Upper lobe of left lung (tissue), 6 donors: ENCODE measurements around the gene HIVEP3. TPM values are rescaled to one million over a fixed set of nuclear protein-coding genes. Genes with fewer than 3 reads are reported as not detected.

ENCODE experiments used
- ATAC-seq, 2 donors: fragments of 200-7000 bp; cut with Tn5 transposase; one replicate each; pipeline ENCODE4 v1.9.1; 2022; ENCODE audit warnings: mild to moderate bottlenecking in 2 of 2, moderate library complexity in 2 of 2; ENCODE audit not compliant: low FRiP score in 2 of 2
- DNase-seq, 2 donors: peaks; one replicate each; pipeline ENCODE4 v3.0.0-alpha.2; 2019 to 2020
- H3K27ac ChIP-seq, 4 donors: fragments of 200-600 bp; sonication (generic); one replicate each; pipeline ENCODE4 v1.5.1; 2016 to 2019
- H3K27me3 ChIP-seq, 4 donors: fragments of 200-600 bp; sonication (generic); one replicate each; pipeline ENCODE4 v1.5.1; 2017 to 2019
- H3K36me3 ChIP-seq, 4 donors: fragments of 200-600 bp; sonication (generic); one replicate each; pipeline ENCODE4 v1.5.1; 2016 to 2019
- H3K4me1 ChIP-seq, 4 donors: fragments of 200-600 bp; sonication (generic); one replicate each; pipeline ENCODE4 v1.5.1; 2018 to 2019
- H3K4me3 ChIP-seq, 4 donors: fragments of 200-600 bp; sonication (generic); one replicate each; pipeline ENCODE4 v1.5.1; 2017 to 2019; ENCODE audit warnings: mild to moderate bottlenecking in 2 of 4, moderate library complexity in 1 of 4
- H3K9me3 ChIP-seq, 4 donors: fragments of 200-600 bp; sonication (generic); one replicate each; pipeline ENCODE4 v1.5.1; 2018 to 2019
- CTCF ChIP-seq, 6 experiments: fragments of 450-650 bp in 4 of 6; fragments of 200-600 bp in 2 of 6; sonication (generic) in 2 of 6; IDR thresholded peaks; one replicate each; pipeline ENCODE4 v1.5.1; 2016 to 2019; ENCODE audit warnings: antibody characterized with exemption in 6 of 6
- EP300 ChIP-seq, 4 donors: sonication (generic); formaldehyde crosslinking; IDR thresholded peaks; one replicate each; pipeline ENCODE4 v1.5.1; 2017; ENCODE audit warnings: antibody characterized with exemption in 4 of 4, control low read depth in 2 of 4
- POLR2A ChIP-seq, 4 donors: fragments of 450-650 bp; IDR thresholded peaks; one replicate each; pipeline ENCODE4 v1.5.1; 2016 to 2017; ENCODE audit warnings: antibody characterized with exemption in 4 of 4, mild to moderate bottlenecking in 2 of 4
- POLR2AphosphoS5 ChIP-seq, 2 donors: sonication (generic); formaldehyde crosslinking; IDR thresholded peaks; one replicate each; pipeline ENCODE4 v1.5.1; 2017; ENCODE audit warnings: antibody characterized with exemption in 2 of 2
- WGBS, 2 donors: methylation state at CpG; one replicate each; pipeline ENCODE4 v1.1.5; 2017 to 2018; 5-methylcytosine and 5-hydroxymethylcytosine counted together
- small RNA-seq, 4 donors: library from RNA; depleted of rRNA; stranded (forward); fragments of <200 nt; gene quantifications; one replicate each; pipeline ENCODE3, GENCODE V24; 2016
- total RNA-seq, 6 donors: library from RNA; depleted of rRNA in 4 of 6; stranded (reverse); fragments of >200 nt in 4 of 6; gene quantifications; one replicate each; pipeline versions ENCODE4 v1.1.0 to v1.2.1, GENCODE V29; 2016 to 2021
- donor health status: DM: no; HTN: no; CAD: no; lungs with moderate emphysema.
- donor health status: DM: no; HTN: yes; CAD: no; lungs with severe emphysema.

HIVEP3 gene
- total RNA-seq, 6 donors from 2014 or later: 9.7 to 23.0 (median 11.6) TPM

DNA sequence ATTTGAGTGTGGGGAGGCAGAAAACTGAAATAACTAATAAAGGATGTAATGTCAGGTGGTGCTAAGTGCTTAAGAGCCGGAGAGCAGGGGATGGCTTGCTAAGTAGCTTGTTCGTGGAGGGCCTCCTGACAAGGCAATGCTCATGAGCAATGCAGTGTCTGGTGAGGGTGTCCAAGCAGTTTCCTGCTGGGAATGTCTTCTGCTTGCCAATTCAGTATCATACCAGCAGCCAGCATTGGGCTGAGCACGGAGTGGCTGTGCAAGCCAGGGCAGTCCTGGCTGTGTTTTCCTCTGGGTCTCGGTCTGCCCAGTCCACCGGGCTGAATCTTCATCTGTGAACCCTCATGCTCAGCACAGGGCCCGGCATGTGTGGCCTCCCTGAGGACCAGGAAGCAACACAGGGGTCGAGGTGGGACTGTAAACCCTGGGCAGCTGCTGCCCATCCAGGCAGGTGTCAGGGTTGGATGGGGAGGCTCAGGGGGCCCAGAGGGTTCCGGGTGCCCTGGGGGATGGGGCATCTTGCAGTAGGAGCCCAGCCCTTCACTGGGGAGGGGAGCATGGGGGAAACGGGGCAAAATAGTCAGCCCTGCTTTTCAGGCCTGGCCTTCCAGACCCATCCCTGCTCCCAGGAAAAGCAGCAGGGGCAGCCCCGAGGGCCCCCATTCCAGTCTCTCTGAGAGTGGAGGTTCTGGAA is 461.7 kb downstream of the HIVEP3 start:
- H3K9me3 ChIP-seq: no peaks in the 10 kb centered on the region

More for the DNA sequence above, 461.7 kb downstream of the HIVEP3 start:
- Histone ChIP-seq H3K36me3 (no peaks in the 10 kb centered on the region), H3K4me3 (no peak overlapping the region), H3K27me3 (no peaks in the 10 kb centered on the region), H3K27ac (no peak overlapping the region), H3K4me1 (no peaks in the 10 kb centered on the region)
- peak in 1 of 2 donors; percentile 24 for ATAC-seq
- TF ChIP-seq EP300 (IDR thresholded peaks at IDR 0.05): no peak
- TF ChIP-seq POLR2AphosphoS5 (IDR thresholded peaks at IDR 0.05): no peak
- no peak for TF ChIP-seq POLR2A (IDR thresholded peaks at IDR 0.05)
- no peak for TF ChIP-seq CTCF (IDR thresholded peaks at IDR 0.05)
- 83 to 86% methylated on average over 5 to 9 of the region's 10 CpGs for WGBS, 2 donors
- DNase-seq: no peak

Small RNA genes lying within 50 kb of the gene (small RNA-seq; reads per million reads assigned to genes)
- gene RNA5SP45: 0 reads per million in 4 donors

Other genes starting within 250 kb of the HIVEP3 start
- not detected for gene GUCA2B, start 234.5 kb upstream of the HIVEP3 start, total RNA-seq
- gene GUCA2A, start 245.8 kb upstream of the HIVEP3 start, total RNA-seq: under 1 TPM in 1 of 6 donors, not detected in 5; 0.47 TPM